Bone marrow (tissue), 2 donors: ENCODE measurements around the gene NAP1L1.

Experiments used
- DNase-seq, 2 donors: peaks; one replicate each; lab custom pipeline; 2025; lab: John Stamatoyannopoulos, UW

NAP1L1 gene

DNA sequence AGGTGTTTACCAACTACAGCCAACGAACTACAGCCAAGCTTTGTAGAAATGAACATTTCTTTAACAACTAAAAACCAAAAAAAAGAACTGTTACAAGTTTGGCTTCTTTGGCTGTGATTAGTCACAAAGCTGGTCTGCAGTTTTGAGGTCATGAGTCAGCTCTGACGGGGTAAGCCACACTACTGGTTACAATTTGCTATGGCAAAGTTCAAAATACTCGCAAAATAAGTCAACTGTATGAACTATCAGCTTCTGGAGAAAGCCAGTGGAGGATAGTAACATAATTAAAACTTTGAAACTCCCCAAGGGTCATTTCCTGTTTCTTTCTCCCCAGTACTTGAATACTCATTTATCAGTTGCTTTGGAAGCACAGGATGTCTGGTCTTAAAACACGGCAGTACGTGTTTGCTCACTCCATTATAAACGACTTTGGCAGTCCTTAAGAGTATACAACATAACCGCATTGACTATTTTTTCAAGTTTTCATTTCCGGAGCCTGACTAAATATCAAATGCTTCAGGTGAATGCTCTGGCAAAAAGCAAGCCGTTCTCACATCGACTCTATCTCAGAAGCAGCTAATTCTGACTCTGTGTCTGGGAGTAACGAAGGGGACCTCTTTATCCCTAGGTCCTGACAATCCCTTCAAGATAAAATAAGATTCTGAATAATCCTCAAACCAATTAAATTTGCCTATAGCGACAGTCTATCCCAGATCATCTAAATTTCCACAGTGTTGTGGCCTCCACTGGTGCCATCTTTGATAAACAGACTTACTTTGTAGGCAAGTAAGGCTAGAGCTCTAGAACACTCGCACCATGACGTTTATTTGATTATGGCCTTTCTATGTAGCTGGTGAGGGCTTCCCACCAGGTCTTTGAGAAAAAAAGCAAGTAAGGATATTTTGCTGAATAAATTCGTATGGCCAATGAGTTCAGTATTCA, 63.5 kb downstream of the NAP1L1 start:
- DNase-seq, result peak in 1 of 2 donors; percentile 53

DNA sequence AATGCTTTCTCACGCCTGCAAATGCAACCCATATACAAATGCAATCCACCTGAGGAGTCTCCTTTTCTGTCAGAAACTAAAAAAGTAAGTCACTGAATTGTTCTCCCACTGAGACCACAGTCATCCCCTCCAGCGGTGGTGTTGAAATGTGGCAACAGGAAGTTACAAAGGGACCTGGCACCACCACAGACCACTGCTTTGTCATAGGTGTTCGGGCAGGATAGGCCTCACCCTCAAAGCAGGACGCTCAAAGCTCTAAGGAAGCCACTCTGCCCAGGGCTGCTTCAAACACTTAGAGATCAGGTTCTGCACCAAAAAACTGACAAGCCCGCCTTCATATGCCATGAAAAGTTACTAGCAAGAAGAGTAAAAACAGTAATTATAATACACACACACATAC, 64.2 kb downstream of the NAP1L1 start:
- DNase-seq, result peak in 1 of 2 donors; percentile 26

DNA sequence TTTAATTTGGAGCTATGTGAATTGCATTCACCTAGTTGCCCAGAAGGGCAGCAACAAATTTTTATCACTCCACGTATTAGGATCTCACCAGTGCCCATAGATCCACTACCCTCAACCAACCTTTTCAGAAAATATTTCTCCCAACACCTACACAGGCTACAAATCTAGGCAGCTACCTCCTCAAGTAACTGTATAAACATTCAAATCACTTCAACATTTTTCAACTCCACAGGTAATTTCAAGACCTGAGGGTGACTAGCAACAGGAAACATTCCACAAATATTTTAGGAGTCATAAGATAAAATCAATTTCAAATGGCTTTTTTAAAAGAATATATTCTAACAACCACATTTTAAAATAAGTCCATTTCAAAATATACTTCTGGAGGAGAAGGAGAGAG, 65.8 kb downstream of the NAP1L1 start:
- no peak for DNase-seq

DNA sequence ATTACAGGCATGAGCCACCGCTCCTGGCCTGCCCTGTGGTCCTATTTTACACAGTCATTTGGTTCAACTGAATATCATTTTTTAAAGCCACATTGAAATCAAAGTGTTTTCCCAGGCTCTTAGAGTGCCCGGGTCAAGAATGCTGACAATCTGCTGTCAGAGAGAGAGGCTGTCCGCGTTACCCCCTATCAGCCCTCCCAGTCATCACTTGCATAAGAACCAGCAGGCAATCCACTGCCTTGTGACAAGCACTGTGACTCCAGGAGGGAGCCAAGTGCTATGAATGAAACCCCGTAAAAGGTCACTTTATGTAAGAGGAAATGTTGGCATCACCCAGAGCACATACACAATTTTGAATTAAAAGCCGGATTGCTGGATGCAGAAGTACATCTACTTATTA, 66.4 kb downstream of the NAP1L1 start:
- no peak for DNase-seq

DNA sequence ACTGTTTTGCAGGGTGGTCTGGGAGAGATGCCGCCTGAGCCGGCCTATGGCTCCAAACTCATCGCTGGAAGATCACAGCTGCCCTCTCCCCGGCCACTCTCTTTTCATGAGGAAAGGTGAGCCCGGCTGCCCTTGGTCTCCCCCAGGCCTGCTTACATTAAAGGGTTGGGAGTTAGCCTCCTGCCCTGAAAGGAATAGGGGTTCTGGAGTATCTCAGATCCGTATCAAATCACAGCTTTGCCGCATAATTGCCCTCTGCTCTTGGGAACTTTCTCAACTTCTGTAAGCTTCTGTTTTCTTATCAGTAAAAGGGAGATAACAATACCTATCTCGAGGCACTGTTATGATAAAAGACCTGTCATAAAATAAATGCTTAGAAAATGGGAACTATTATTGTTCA, 70.5 kb downstream of the NAP1L1 start:
- no peak for DNase-seq

DNA sequence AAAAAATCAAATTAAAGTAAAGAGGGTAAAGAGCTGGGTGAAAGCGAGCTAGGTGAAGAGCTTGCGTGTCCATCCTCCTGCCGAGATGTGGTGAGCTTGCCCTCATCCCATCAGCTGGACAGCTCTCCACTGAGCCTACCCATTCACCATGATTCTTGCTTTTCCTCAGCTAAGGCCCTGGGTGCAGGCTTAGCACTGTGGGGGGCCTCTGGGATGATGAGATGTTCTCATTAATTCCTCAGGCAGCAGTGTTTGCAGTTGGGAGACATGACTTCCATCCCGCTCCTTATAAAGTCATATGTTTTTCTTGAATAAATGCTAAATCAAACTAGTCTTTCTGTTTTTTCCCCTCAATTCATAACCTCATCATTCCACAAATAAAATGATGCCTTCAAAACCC, 70.9 kb downstream of the NAP1L1 start:
- no peak for DNase-seq

DNA sequence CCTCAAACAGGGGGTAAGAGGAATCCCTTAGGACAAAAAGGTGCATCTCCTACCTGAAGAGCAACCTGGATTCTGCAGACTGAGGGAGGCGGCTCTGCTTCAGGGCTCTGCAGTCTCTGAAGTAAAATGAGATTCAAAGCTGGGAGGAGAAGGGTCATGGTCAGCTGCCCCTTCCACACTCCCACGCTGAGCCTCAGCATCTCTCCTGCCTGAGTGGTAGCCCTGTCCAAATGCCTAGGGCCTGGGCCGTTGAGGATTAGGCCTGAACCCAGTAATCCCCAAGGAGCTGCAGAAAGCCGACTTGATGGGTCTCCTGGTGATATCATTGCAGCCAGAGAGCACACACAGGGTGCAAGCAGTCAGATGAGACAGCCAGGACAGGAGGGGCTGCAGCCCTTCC, 71.8 kb downstream of the NAP1L1 start:
- DNase-seq, result no peak

DNA sequence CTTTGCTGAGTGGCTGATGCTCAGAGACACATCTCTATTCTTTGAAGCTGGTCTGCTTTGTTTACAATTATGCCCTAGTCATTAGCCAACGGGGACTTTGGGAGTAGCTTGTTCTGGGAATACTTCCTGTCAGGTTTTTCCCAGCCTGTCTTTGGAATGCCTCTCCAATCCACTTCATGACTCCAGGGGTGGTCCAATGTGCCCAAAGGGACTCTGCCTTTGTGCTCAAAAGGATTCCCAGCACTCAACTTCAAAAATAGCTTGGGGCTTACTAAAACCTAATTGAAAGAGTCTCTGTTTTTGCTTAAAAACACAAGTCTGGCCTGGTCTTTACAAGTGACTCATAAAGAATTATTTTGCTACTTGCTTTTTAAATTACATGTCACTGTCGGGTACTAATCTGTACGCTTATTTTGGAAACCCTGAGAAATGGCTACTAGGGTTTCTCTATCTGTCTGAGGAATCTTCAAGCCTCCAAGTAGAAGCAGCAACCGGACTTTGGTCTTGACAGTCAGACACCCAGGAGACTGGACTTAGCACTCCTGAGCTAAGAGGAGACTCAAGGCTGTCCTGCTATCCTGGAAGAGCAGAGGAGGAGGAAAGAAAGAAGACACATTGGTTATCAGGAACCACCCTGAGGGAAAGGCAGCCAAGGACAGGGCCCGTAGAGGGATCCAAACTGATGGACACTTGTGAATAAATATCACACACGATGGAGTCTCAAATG, 73.6 kb downstream of the NAP1L1 start:
- DNase-seq, result no peak

DNA sequence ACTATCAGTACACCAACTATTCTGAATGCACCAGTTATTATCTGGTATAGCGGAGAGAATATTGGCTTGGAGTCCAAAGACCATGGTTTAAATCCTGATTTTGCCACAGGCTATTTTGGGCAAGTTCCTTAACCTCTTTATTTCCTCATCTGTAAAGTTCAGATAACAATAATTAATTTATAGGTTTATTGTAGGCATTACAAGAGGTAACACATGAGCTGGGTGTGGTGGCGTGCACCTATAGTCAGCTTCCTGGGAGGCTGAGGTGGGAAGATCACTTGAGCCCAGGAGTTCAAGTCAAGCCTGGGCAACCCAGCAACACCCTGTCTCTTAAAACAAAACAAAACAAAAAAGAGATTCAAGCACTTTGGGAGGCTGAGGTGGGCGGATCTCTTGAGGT, 76.1 kb downstream of the NAP1L1 start:
- DNase-seq, result no peak

DNA sequence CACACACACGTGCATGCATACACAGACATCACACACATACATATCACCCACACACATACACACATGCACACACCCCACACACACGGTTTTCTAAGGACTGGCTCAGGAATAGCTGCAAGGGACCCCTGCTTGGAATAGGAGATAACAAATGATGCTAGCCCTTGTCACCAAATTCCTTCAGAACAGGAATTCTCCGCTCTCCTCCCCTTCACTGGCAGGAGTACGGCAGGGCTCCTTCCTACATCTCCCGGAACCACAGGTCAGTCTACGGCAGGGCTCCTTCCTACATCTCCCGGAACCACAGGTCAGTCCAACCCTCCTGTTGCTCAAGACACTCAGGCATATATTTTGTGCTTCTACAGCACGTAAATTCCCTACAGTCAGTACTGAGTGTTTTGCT, 76.8 kb downstream of the NAP1L1 start:
- no peak for DNase-seq

DNA sequence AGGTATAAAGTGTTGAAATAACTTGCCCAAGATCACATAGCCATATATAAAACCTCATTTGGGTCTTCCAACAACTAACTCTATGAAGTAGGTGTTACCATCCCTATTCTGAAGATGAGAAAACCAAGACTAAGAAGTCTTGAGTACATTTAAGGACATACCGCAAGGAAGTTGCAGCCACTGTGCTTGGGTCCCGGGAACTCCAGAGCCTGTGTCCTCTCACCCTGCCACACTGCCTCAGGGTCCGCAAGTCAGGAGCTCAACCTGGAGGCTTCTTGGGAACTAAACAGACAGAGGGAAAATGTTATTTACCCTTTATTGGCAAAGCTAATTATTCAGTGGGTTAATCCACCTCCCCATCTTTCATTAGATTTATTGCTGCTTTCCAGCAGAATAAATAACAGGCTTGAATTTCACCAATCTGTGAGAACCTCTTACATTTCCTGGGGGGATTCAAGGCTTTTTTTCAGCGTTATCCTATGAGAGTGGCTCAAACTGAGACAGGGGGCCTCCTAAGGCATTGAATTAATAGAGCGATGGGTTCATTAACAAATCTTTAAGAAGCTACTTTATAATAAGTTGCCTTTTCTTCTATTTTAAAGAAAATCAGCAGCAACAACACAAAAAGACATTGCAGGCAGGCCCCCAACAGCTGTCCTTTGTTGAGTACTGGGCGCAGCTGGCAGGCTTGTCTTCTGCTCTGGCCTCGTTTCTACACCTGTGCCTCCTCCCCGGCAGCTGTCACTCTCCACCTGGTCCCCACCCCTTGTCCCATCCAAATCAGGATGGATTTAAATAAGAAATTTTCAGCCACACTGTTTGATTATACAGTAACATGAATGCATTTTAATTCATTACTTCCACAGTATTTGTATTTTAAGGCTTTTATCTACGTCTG, 78.2 kb downstream of the NAP1L1 start:
- no peak for DNase-seq

DNA sequence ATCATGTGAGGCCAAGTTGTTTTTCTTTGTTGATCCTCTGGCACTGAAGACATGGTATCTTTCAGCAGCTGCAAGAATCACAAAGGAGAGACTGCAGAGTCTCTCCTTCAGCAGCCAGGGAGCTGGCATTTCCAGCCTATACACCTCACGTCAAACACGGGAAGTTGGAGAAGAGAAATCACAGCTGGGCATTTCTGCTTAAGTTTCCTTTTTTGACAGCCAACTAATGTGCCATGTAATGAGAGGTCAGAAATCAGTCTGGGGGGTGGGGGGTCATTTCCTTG, 81.2 kb downstream of the NAP1L1 start:
- no peak for DNase-seq

DNA sequence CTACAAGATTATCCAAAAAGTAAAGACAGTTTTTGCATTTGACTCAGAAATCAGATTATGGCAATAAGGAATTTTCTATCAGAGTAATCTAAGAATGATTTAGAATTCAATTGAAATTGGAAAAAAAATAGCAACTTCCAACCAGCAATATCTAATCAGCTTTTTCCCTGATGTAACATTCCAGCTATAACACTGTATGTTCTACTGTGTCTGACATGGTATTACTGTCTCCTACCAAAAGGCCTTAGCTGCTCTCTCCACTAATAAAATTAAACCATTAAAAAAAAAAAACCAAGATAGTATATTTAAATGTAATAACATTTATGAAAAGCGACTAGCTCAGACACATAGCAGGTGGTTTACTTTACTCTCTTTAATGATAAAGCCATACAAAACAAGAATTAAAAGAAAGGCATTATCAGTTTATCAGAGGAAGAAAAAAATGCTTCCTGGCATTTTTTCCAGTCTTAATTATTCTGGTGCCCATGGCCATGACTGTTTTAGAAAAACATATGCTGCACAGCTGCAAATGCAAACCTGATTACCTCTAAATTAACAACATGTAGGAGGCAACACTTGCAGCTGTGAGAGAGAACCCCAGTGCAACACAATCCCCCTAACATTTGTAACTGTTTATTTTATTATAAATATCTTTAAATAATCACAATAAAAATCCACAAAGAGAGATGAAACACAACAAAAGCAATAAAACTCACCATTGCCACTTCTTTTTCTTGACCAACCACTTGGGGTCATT, 81.7 kb downstream of the NAP1L1 start:
- DNase-seq, result no peak

DNA sequence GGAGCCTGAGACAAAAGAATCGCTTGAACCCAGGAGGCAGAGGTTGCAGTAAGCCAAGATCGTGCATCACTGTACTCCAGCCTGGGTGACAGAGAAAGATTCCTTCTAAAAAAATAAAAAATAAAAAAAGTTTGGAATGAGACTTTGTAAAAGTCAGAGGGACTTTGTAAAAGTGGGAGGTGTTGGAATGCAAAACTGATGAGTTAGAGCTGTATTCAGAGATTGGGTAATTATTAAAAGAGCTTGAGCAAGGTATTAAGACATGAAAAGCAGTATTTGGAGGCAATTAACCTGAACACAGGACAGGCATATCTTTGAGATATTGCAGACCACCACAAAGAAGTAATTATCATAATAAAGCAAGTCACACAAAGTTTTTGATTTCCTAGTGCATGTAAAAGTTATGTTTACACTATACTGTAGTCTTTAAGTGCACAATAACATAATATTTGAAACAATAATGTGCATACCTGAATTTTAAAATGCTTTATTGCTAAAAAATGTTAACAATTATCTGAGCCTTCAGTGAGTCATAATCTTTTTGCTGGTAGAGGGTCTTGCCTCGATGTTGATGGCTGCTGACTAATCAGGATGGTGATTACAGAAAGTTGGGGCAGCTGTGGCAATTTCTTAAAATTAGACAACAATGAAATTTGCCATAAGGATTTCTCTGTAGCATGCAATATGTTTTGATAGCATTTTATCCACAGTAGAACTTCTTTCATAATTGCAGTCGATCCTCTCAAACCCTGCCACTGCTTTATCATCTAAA, 86.0 kb downstream of the NAP1L1 start:
- no peak for DNase-seq

DNA sequence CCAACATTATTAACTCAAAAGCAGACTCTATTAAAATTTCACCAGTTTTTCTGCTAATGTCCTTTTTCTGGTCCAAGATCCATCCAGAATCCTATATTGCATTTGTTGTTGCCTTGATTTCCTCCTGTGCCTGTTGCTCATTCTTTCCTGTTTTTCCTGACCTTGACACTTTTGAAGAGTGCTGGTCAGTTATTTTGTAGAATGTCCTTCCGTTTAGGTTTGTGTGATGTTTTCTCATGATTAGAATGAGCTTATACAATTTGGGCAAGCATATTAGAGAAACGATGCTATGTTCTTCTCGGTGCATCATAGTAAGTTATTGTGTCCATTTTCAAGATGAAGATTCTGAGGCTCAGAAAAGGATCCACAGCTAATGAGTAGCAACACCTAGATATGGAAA, 86.8 kb downstream of the NAP1L1 start:
- no peak for DNase-seq

DNA sequence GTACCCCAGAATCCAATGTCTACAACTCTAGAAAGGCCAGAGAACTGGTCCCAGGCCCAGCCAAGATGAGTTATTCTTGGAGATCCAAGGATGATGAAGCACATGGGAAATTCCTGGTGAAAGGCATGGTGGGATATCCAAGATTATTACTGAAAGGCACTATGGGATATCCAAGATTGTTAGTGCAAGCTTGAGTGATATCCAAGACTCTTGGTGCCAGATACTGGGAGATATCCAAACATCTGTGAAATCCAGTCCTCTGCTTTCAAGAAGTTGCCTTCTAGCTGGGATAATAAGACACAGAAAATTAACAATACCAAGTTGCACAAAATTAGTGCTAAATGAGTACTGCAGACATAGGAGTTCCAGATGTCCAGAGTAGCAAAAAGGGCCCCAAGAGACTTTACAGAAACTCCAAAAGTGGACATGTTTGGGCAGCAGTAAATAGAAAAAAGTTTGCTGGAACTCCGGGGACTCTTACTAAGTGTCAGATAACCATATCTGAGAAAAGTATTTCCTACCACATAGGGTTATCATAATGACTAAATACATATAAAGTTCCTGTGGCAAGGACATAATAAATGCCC, 87.5 kb downstream of the NAP1L1 start:
- DNase-seq, result no peak

DNA sequence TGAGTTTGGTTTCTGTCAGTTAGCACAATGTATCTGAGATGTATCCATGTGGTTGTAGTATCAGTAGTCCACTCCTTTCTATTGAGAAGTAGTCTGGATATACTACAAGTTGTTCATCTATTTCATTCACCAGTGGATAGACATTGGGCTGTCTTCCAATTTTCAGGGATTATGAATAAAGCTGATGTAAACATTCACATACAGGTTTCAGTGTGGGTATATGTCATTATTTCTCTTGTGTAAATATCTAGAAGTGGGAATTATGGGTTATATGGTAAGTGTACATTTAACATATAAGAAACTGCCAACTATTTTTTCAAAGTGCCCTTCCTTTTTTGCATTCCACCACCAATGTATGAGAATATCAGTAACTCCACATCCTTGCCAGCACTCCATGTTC, 88.8 kb downstream of the NAP1L1 start:
- DNase-seq, result no peak

DNA sequence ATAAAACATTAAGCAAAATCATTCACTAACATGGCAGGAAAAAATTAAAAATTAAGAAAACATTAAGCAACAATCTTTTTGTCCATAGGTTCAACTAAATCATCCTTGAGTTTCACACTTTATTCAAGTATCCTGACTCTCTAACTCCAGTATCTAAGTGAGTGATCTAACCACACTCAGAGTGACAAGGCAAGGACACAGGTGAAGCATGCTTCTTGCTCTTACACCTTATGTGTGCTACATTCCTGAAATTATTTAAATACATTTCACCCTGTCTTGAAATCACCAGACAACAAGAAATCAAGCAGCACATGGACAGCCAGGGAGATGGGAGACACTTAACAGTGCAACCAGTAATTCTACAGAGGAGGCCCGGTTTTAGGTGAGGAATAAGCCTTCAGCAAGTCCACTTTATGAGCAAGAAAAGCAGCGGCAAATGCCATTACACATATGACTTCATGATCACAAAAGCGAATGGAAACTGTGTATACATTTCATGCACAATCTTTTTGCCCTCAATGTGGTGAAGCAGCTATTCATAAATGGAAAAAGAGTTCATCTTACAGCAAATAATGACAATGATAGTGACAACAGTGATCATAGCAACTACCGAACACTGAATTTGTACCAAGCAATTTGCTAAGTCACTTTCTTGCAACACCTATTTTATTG, 90.3 kb downstream of the NAP1L1 start:
- no peak for DNase-seq

DNA sequence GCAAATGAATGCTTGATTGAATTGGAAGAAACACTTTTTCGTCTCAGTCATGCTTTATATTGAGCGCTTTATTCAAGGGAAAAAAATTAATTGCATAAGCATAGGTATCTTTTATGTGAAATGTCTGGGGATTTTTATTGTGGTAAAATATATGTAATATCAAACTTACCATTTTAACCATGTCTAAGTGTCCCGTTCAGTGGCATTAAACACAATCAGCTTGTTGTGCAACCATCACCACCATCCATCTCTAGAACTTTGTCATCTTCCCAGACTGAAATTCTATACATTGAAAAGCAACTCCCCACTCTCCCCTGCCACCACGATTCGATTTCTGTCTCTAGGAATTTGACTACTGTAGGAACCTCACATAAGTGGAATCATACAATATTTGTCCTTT, 92.7 kb downstream of the NAP1L1 start:
- DNase-seq, result no peak
